Activated naive CD4-positive, alpha-beta T cell (primary cell): ENCODE measurements around the gene ELF2.
"Not testable (repeated sequence)": the region's sequence is repeated elsewhere in the genome, so short reads cannot be mapped to it uniquely, and the experiment has no call there.

Source experiments
- DNase-seq, 4 experiments: peaks; one replicate each; lab custom pipeline; 2025; lab: John Stamatoyannopoulos, UW

The ELF2 gene

GRCh38 chr4:139177049-139177868 lies at the start of gene ELF2:
Gene ELF2 (minus strand): TSS chr4:139177218. CDS start chr4:139137701, 39,517 bp downstream.
- peak; percentile 39 to 84 (median 51) for DNase-seq

- no peak for DNase-seq
Measured at GRCh38 chr4:139223682-139224317, 46.8 kb upstream of the ELF2 start.

- DNase-seq, result no peak
Measured at GRCh38 chr4:139222215-139222614, 45.2 kb upstream of the ELF2 start.

GRCh38 chr4:139221687-139222086 lies 44.7 kb upstream of the ELF2 start:
- DNase-seq, result no peak

- no peak for DNase-seq
Measured at GRCh38 chr4:139219450-139220055, 42.5 kb upstream of the ELF2 start.

- no peak for DNase-seq
Measured at GRCh38 chr4:139214039-139214534, 37.1 kb upstream of the ELF2 start.

GRCh38 chr4:139213633-139214032 lies 36.6 kb upstream of the ELF2 start:
- DNase-seq, result not testable (repeated sequence)

GRCh38 chr4:139212900-139213299 lies 35.9 kb upstream of the ELF2 start:
- no peak for DNase-seq

GRCh38 chr4:139210486-139210885 lies 33.5 kb upstream of the ELF2 start:
- DNase-seq, result no peak

GRCh38 chr4:139209470-139210063 lies 32.5 kb upstream of the ELF2 start:
- no peak for DNase-seq

GRCh38 chr4:139208404-139208945 lies 31.5 kb upstream of the ELF2 start:
- no peak for DNase-seq

GRCh38 chr4:139207873-139208403 lies 30.9 kb upstream of the ELF2 start:
- DNase-seq, result no peak

GRCh38 chr4:139207247-139207646 lies 30.2 kb upstream of the ELF2 start:
- DNase-seq, result no peak

GRCh38 chr4:139202991-139203390 lies 26.0 kb upstream of the ELF2 start:
- DNase-seq, result no peak

- no peak for DNase-seq
Measured at GRCh38 chr4:139200506-139200905, 23.5 kb upstream of the ELF2 start.

- no peak for DNase-seq
Measured at GRCh38 chr4:139200102-139200501, 23.1 kb upstream of the ELF2 start.

GRCh38 chr4:139197214-139197613 lies 20.2 kb upstream of the ELF2 start:
- DNase-seq, result not testable (repeated sequence)

- DNase-seq, result no peak
Measured at GRCh38 chr4:139196462-139196861, 19.4 kb upstream of the ELF2 start.

GRCh38 chr4:139191373-139191772 lies 14.4 kb upstream of the ELF2 start:
- DNase-seq, result no peak

- DNase-seq, result no peak
Measured at GRCh38 chr4:139189972-139190371, 13.0 kb upstream of the ELF2 start.

GRCh38 chr4:139189417-139189749 lies 12.4 kb upstream of the ELF2 start:
- no peak for DNase-seq
